NCI-H2107 treated with DMSO at 0.1 percent for 48 hours (cell line): ENCODE results near the gene HES6.

Source experiments
- DNase-seq: peaks from one replicate; lab custom pipeline; 2025; ENCODE audit not compliant: unreplicated experiment; lab: John Stamatoyannopoulos, UW

The HES6 gene

GRCh38 chr2:238203094-238203972, 36.5 kb downstream of the HES6 start, which contains the start of gene ILKAP:
Gene ILKAP (minus strand): TSS chr2:238203695. CDS start chr2:238203553, 142 bp downstream.
- peak; percentile 60 for DNase-seq

GRCh38 chr2:238202326-238203093, 37.3 kb downstream of the HES6 start:
- no peak for DNase-seq

GRCh38 chr2:238190445-238190844, 49.4 kb downstream of the HES6 start:
- no peak for DNase-seq
